Body of pancreas (tissue), 4 donors: ENCODE measurements around the gene LDLR. TPM values are rescaled to one million over a fixed set of nuclear protein-coding genes. Genes with fewer than 3 reads are reported as not detected.

Experiments used
- ATAC-seq: fragments of 150-250 bp; one replicate; pipeline ENCODE4 v1.9.1; 2016
- DNase-seq, 4 donors: peaks; one replicate each; pipeline ENCODE4 v3.0.0-alpha.2; 2019
- H3K27ac ChIP-seq, 4 donors: fragments of 200-600 bp; sonication (generic); 1 replicate in 3 of 4; 2 replicates in 1 of 4; pipeline versions ENCODE4 v1.5.1 to v1.6.1; 2016 to 2019; ENCODE audit warnings: mild to moderate bottlenecking in 1 of 4, mixed read lengths in 1 of 4, moderate library complexity in 1 of 4
- H3K27me3 ChIP-seq, 2 donors: fragments of 200-600 bp; sonication (generic); one replicate each; pipeline ENCODE4 v1.6.0; 2016; ENCODE audit warnings: mild to moderate bottlenecking in 1 of 2
- H3K36me3 ChIP-seq, 2 donors: fragments of 200-600 bp; sonication (generic); replicated peaks in 1 of 2; 2 replicates each; pipeline ENCODE4 v1.5.1; 2016; ENCODE audit warnings: low read depth in 2 of 2; ENCODE audit not compliant: insufficient read depth in 1 of 2
- H3K4me1 ChIP-seq: fragments of 200-600 bp; sonication (generic); one replicate; pipeline ENCODE4 v1.6.0; 2016
- H3K4me3 ChIP-seq, 2 donors: fragments of 200-600 bp; sonication (generic); 1 replicate in 1 of 2; 2 replicates in 1 of 2; pipeline ENCODE4 v1.5.1; 2016 to 2019
- H3K9me3 ChIP-seq, 3 donors: fragments of 200-600 bp; sonication (generic); 1 replicate in 2 of 3; 2 replicates in 1 of 3; pipeline ENCODE4 v1.5.1; 2016
- POLR2A ChIP-seq, 3 donors: fragments of 450-650 bp; IDR thresholded peaks; one replicate each; pipeline ENCODE4 v1.6.1; 2016; ENCODE audit warnings: antibody characterized with exemption in 3 of 3, mild to moderate bottlenecking in 2 of 3
- WGBS, 2 donors: methylation state at CpG; one replicate each; pipeline ENCODE4 v1.1.5; 2017; 5-methylcytosine and 5-hydroxymethylcytosine counted together
- intact Hi-C: fragments of 100-400 bp; cut with DNase I; formaldehyde crosslinking; loops from one replicate; pipeline ENCODE4 v1.15.1; 2023
- total RNA-seq, 2 donors: library from RNA; depleted of rRNA; stranded (reverse); fragments of >200 nt; gene quantifications; one replicate each; pipeline ENCODE4 v1.1.0, GENCODE V29; 2016
- TF ChIP-seq, protein P1 (sequence below), 7 experiments: fragments of 450-650 bp in 4 of 7; fragments of 200-600 bp in 3 of 7; sonication (generic) in 3 of 7; IDR thresholded peaks; one replicate each; pipeline ENCODE4 v1.5.1; 2016 to 2019; ENCODE audit warnings: antibody characterized with exemption in 7 of 7

LDLR gene
- total RNA-seq, 2 donors from 2014 or later, result 18.9 to 105 TPM

GRCh38 chr19:11166281-11167142 lies 77.2 kb downstream of the LDLR start:
- no peak overlapping the region for H3K4me3 ChIP-seq
- intact Hi-C loops, result no loop called here
- no peaks in the 10 kb centered on the region for H3K4me1 ChIP-seq
- no peaks in the 10 kb centered on the region for H3K27me3 ChIP-seq
- TF ChIP-seq, protein P1, sequence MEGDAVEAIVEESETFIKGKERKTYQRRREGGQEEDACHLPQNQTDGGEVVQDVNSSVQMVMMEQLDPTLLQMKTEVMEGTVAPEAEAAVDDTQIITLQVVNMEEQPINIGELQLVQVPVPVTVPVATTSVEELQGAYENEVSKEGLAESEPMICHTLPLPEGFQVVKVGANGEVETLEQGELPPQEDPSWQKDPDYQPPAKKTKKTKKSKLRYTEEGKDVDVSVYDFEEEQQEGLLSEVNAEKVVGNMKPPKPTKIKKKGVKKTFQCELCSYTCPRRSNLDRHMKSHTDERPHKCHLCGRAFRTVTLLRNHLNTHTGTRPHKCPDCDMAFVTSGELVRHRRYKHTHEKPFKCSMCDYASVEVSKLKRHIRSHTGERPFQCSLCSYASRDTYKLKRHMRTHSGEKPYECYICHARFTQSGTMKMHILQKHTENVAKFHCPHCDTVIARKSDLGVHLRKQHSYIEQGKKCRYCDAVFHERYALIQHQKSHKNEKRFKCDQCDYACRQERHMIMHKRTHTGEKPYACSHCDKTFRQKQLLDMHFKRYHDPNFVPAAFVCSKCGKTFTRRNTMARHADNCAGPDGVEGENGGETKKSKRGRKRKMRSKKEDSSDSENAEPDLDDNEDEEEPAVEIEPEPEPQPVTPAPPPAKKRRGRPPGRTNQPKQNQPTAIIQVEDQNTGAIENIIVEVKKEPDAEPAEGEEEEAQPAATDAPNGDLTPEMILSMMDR (IDR thresholded peaks at IDR 0.05), result no peak
- TF ChIP-seq POLR2A (IDR thresholded peaks at IDR 0.05), result no peak
- H3K36me3 ChIP-seq, result peaks cover 0 to 11% of the 10 kb centered on the region in 2 donors
- DNase-seq (no peak), ATAC-seq (no peak)
- WGBS, 2 donors, result 83 to 89% methylated on average over 26 of the region's 26 CpGs
- no peaks in the 10 kb centered on the region for H3K9me3 ChIP-seq
- H3K27ac ChIP-seq, result no peak overlapping the region

DNA sequence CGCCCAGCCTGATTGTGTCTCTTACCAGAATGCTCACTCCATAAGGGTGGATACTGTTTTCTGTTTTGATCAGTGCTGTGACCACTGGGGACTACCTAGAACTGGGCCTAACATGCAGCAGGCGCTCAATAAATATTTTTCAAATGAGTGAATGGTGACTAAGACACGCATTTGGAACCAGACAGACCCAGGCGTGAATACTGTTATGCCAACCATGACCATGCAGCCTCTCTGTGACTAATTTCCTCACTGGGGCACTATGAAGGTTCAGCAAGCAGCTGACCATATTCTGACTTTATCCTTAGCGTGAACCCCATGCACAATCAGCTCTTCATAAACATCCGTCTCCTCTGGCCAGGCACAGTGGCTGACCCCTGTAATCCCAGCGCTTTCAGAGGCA lies 79.3 kb downstream of the LDLR start:
- no peak overlapping the region for H3K4me3 ChIP-seq
- no peaks in the 10 kb centered on the region for H3K9me3 ChIP-seq
- ATAC-seq (no peak), DNase-seq (no peak)
- TF ChIP-seq, protein P1 (IDR thresholded peaks at IDR 0.05), result no peak
- TF ChIP-seq POLR2A (IDR thresholded peaks at IDR 0.05), result no peak
- peaks cover 0 to 16% of the 10 kb centered on the region in 2 donors for H3K36me3 ChIP-seq
- no peaks in the 10 kb centered on the region for H3K27me3 ChIP-seq
- H3K27ac ChIP-seq, result no peak overlapping the region
- intact Hi-C loops, result no loop called here
- no peaks in the 10 kb centered on the region for H3K4me1 ChIP-seq
- WGBS, 2 donors, result 93 to 100% methylated on average over 4 to 7 of the region's 7 CpGs

DNA sequence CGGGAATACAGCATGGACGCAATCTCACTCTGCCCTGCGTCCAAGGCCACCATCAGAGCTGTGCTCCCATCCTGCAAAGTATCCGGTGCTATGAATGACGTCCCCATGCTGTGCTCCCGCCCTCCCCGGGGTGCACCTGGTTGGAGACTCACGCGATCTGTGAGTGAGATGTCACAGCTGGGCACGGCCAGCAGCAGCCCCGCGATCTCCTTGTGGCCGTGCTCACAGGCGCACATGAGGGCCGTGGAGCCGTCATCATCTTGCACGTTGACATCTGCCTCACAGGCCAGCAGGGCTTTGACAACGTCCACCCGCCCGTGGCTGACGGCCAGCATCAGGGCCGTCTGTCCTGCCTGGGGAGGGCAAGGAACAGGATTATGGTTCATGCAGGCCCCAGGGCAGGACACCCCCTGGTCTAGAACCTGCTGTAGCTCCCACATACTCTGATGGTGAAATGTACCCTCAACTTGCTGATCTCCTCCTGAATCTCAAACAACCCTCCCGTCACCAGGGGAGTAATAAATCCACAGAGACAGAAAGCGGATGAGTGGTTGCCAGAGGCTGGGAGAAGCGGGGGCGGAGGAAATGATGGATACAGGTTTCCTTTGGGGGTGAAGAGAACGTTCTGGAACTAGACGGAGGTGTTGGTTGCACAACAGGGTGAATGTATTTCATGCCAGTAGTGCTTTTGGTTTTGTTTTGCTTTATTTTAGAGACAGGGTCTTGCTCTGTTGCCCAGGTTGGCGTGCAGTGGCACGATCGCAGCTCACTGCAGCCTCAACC lies 80.8 kb downstream of the LDLR start:
- H3K36me3 ChIP-seq, result peaks cover 0 to 26% of the 10 kb centered on the region in 2 donors
- TF ChIP-seq, protein P1 (IDR thresholded peaks at IDR 0.05), result no peak
- TF ChIP-seq POLR2A (IDR thresholded peaks at IDR 0.05), result no peak
- H3K27ac ChIP-seq, result no peak overlapping the region
- intact Hi-C loops, result no loop called here
- no peak overlapping the region for H3K4me3 ChIP-seq
- DNase-seq (no peak), ATAC-seq (no peak)
- H3K27me3 ChIP-seq, result no peaks in the 10 kb centered on the region
- H3K9me3 ChIP-seq, result no peaks in the 10 kb centered on the region
- WGBS, 2 donors, result 92 to 96% methylated on average over 9 to 31 of the region's 31 CpGs
- no peaks in the 10 kb centered on the region for H3K4me1 ChIP-seq

DNA sequence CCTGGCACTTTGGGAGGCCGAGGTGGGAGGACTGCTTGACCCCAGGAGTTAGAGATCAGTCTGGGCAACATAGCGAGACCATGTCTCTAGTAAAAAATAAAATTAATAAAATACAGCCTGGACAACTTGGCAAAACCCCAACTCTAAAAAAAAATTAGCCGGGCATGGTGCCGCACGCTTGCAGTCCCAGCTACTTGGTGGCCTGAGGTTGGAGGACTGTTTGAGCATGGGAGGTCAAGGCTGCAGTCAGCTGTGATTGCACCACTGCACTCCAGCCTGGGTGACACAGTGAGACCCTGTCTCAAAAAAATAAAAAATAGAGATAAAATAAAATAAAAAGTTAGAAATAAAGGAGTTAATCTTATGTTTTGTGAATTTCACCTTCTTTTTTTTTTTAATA lies 81.9 kb downstream of the LDLR start:
- H3K27ac ChIP-seq, result no peak overlapping the region
- H3K4me3 ChIP-seq, result no peak overlapping the region
- H3K9me3 ChIP-seq, result no peaks in the 10 kb centered on the region
- DNase-seq, result no peak
- no peaks in the 10 kb centered on the region for H3K27me3 ChIP-seq
- ATAC-seq, result no peak
- no peaks in the 10 kb centered on the region for H3K4me1 ChIP-seq
- WGBS, 2 donors, result 72 to 77% methylated on average over 5 of the region's 5 CpGs
- intact Hi-C loops, result no loop called here
- TF ChIP-seq, protein P1 (IDR thresholded peaks at IDR 0.05), result no peak
- no peak for TF ChIP-seq POLR2A (IDR thresholded peaks at IDR 0.05)
- H3K36me3 ChIP-seq, result peaks cover 0 to 30% of the 10 kb centered on the region in 2 donors
